ENCODE data around the gene RAD51B.
"Not testable (repeated sequence)": the region's sequence is repeated elsewhere in the genome, so short reads cannot be mapped to it uniquely, and the experiment has no call there.

Gene RAD51B

GRCh38 chr14:68749487-68750475, 930.2 kb downstream of the RAD51B start:
- peak; percentile 97 for DNase-seq (ENCODE audit: low read depth)

- DNase-seq (ENCODE audit: low read depth), result no peak
Measured at GRCh38 chr14:68752271-68753006, 932.9 kb downstream of the RAD51B start.

GRCh38 chr14:68753690-68754089, 934.1 kb downstream of the RAD51B start:
- DNase-seq (ENCODE audit: low read depth), result peak; percentile 88

- no peak for DNase-seq (ENCODE audit: low read depth)
Measured at GRCh38 chr14:68755016-68755353, 935.4 kb downstream of the RAD51B start.

- peak; percentile 15 for DNase-seq (ENCODE audit: low read depth)
Measured at GRCh38 chr14:68756000-68756481, 936.5 kb downstream of the RAD51B start.

- no peak for DNase-seq (ENCODE audit: low read depth)
Measured at GRCh38 chr14:68756734-68757133, 937.2 kb downstream of the RAD51B start.

- DNase-seq (ENCODE audit: low read depth), result no peak
Measured at GRCh38 chr14:68757618-68758081, 938.1 kb downstream of the RAD51B start.

GRCh38 chr14:68758301-68758700, 938.7 kb downstream of the RAD51B start:
- no peak for DNase-seq (ENCODE audit: low read depth)

GRCh38 chr14:68759017-68759560, 939.5 kb downstream of the RAD51B start:
- DNase-seq (ENCODE audit: low read depth), result peak; percentile 54

- DNase-seq (ENCODE audit: low read depth), result no peak
Measured at GRCh38 chr14:68759937-68760336, 940.4 kb downstream of the RAD51B start.

- no peak for DNase-seq (ENCODE audit: low read depth)
Measured at GRCh38 chr14:68760761-68761160, 941.2 kb downstream of the RAD51B start.

GRCh38 chr14:68761391-68761790, 941.8 kb downstream of the RAD51B start:
- no peak for DNase-seq (ENCODE audit: low read depth)

- DNase-seq (ENCODE audit: low read depth), result peak; percentile 98
Measured at GRCh38 chr14:68762953-68763764, 943.6 kb downstream of the RAD51B start.

- DNase-seq (ENCODE audit: low read depth), result not testable (repeated sequence)
Measured at GRCh38 chr14:68763843-68764242, 944.3 kb downstream of the RAD51B start.

GRCh38 chr14:68766299-68767247, 947.0 kb downstream of the RAD51B start:
- DNase-seq (ENCODE audit: low read depth), result no peak

GRCh38 chr14:68767248-68767645, 947.7 kb downstream of the RAD51B start:
- no peak for DNase-seq (ENCODE audit: low read depth)

GRCh38 chr14:68768316-68768715, 948.7 kb downstream of the RAD51B start:
- no peak for DNase-seq (ENCODE audit: low read depth)

GRCh38 chr14:68770051-68770450, 950.5 kb downstream of the RAD51B start:
- no peak for DNase-seq (ENCODE audit: low read depth)

GRCh38 chr14:68770553-68771286, 951.1 kb downstream of the RAD51B start:
- no peak for DNase-seq (ENCODE audit: low read depth)

GRCh38 chr14:68771631-68772030, 952.1 kb downstream of the RAD51B start:
- no peak for DNase-seq (ENCODE audit: low read depth)

Measured in amniotic epithelial cell (primary cell).